ENCODE results near the gene OMG. TPM values are rescaled to one million over a fixed set of nuclear protein-coding genes. Genes with fewer than 3 reads are reported as not detected.
"Not testable (repeated sequence)": the region's sequence is repeated elsewhere in the genome, so short reads cannot be mapped to it uniquely, and the experiment has no call there.

The OMG gene
- under 1 TPM in 1 of 2 donors, not detected in 1; 0.56 TPM for total RNA-seq
- long read RNA-seq, result 0 reads

GRCh38 chr17:31297090-31297489 is at the start of gene OMG:
OMG (minus strand) TSS chr17:31297239; CDS start chr17:31296331, 908 bp downstream.
- DNase-seq (no peak), ATAC-seq (no peak)
- intact Hi-C loops (cut with DNase I), result no loop called here

- peak in 1 of 2 donors; percentile 22 for ATAC-seq
- intact Hi-C loops (cut with DNase I); DNase-seq: not testable (repeated sequence)
Measured at GRCh38 chr17:31345191-31345747, 48.2 kb upstream of the OMG start.

GRCh38 chr17:31339906-31340661 is 43.0 kb upstream of the OMG start:
- ATAC-seq (peak in 1 of 2 donors; percentile 96), DNase-seq (no peak)
- intact Hi-C loops (cut with DNase I), result no loop called here

- ATAC-seq, result no peak
- intact Hi-C loops (cut with DNase I), result no loop called here
- no peak for DNase-seq
Measured at GRCh38 chr17:31329221-31329620, 32.2 kb upstream of the OMG start.

- intact Hi-C loops (cut with DNase I), result no loop called here
- ATAC-seq (no peak), DNase-seq (no peak)
Measured at GRCh38 chr17:31328160-31328535, 31.1 kb upstream of the OMG start.

- ATAC-seq (no peak), DNase-seq (no peak)
- intact Hi-C loops (cut with DNase I), result no loop called here
Measured at GRCh38 chr17:31327534-31328159, 30.6 kb upstream of the OMG start.

- DNase-seq, result no peak
- intact Hi-C loops (cut with DNase I), result no loop called here
- no peak for ATAC-seq
Measured at GRCh38 chr17:31323551-31323950, 26.5 kb upstream of the OMG start.

- DNase-seq, result no peak
- intact Hi-C loops (cut with DNase I), result no loop called here
- ATAC-seq, result no peak
Measured at GRCh38 chr17:31321966-31322365, 24.9 kb upstream of the OMG start.

GRCh38 chr17:31321481-31321880 is 24.4 kb upstream of the OMG start, which contains the start of gene EVI2A:
EVI2A (minus strand) TSS chr17:31321622; CDS start chr17:31319013, 2,609 bp downstream.
- ATAC-seq (peak; percentile 58 to 70), DNase-seq (no peak)
- intact Hi-C loops (cut with DNase I), result no loop called here

- peak in 1 of 2 donors; percentile 20 for ATAC-seq
- intact Hi-C loops (cut with DNase I), result no loop called here
- DNase-seq, result no peak
Measured at GRCh38 chr17:31320791-31321190, 23.8 kb upstream of the OMG start.

GRCh38 chr17:31320241-31320640 is 23.2 kb upstream of the OMG start:
- intact Hi-C loops (cut with DNase I), result no loop called here
- ATAC-seq, result no peak
- DNase-seq, result no peak

- intact Hi-C loops (cut with DNase I), result no loop called here
- DNase-seq, result no peak
- no peak for ATAC-seq
Measured at GRCh38 chr17:31318851-31319661, 22.0 kb upstream of the OMG start.

GRCh38 chr17:31318298-31318801 is 21.3 kb upstream of the OMG start:
- intact Hi-C loops (cut with DNase I), result no loop called here
- DNase-seq, result peak; percentile 53
- ATAC-seq, result peak; percentile 74 to 91

GRCh38 chr17:31314782-31315100 is 17.7 kb upstream of the OMG start:
- intact Hi-C loops (cut with DNase I), result no loop called here
- no peak for DNase-seq
- no peak for ATAC-seq

GRCh38 chr17:31313982-31314781 is 17.1 kb upstream of the OMG start, which contains the start of gene EVI2B:
EVI2B (minus strand) TSS chr17:31314054; CDS start chr17:31305609, 8,445 bp downstream.
- intact Hi-C loops (cut with DNase I), result no loop called here
- ATAC-seq, result peak in 1 of 2 donors; percentile 45
- DNase-seq, result no peak

GRCh38 chr17:31312223-31312622 is 15.2 kb upstream of the OMG start:
- DNase-seq; ATAC-seq; intact Hi-C loops (cut with DNase I): not testable (repeated sequence)

GRCh38 chr17:31311526-31311925 is 14.5 kb upstream of the OMG start:
- intact Hi-C loops (cut with DNase I), result no loop called here
- no peak for ATAC-seq
- DNase-seq, result no peak

- DNase-seq (no peak), ATAC-seq (no peak)
- intact Hi-C loops (cut with DNase I), result no loop called here
Measured at GRCh38 chr17:31310886-31311285, 13.8 kb upstream of the OMG start.

GRCh38 chr17:31310260-31310659 is 13.2 kb upstream of the OMG start:
- DNase-seq (no peak), ATAC-seq (no peak)
- intact Hi-C loops (cut with DNase I), result no loop called here

Measured in left cardiac atrium (tissue), 4 donors.